Measurements from ENCODE around the gene POU6F2. TPM values are rescaled to one million over a fixed set of nuclear protein-coding genes. Genes with fewer than 3 reads are reported as not detected.

Gene POU6F2
- total RNA-seq, 1 donor from 2014 or later = 0.44 TPM

GRCh38 chr7:39260279-39260844, 282.7 kb downstream of the POU6F2 start:
- Histone ChIP-seq H3K9me3 (replicated peaks) (no peaks in the 10 kb centered on the region), H3K27me3 (ENCODE audit: low read depth) (no peaks in the 10 kb centered on the region), H3K4me3 (no peak overlapping the region), H3K27ac (replicated peaks) (no peak overlapping the region), H3K36me3 (no peaks in the 10 kb centered on the region), H3K4me1 (no peaks in the 10 kb centered on the region)
- DNase-seq = no peak
- no peak for TF ChIP-seq CTCF (IDR thresholded peaks at IDR 0.05; ENCODE audit: borderline replicate concordance)
- intact Hi-C loops (cut with micrococcal nuclease) = no loop called here

GRCh38 chr7:39261771-39262170, 284.1 kb downstream of the POU6F2 start:
- DNase-seq = no peak
- H3K4me3 ChIP-seq = no peak overlapping the region
- H3K4me1 ChIP-seq = no peaks in the 10 kb centered on the region
- H3K9me3 ChIP-seq (replicated peaks) = no peaks in the 10 kb centered on the region
- H3K27me3 ChIP-seq (ENCODE audit: low read depth) = no peaks in the 10 kb centered on the region
- TF ChIP-seq CTCF (IDR thresholded peaks at IDR 0.05; ENCODE audit: borderline replicate concordance) = no peak
- H3K27ac ChIP-seq (replicated peaks) = no peak overlapping the region
- intact Hi-C loops (cut with micrococcal nuclease) = no loop called here
- no peaks in the 10 kb centered on the region for H3K36me3 ChIP-seq

GRCh38 chr7:39265641-39266591, 288.2 kb downstream of the POU6F2 start:
- Histone ChIP-seq H3K9me3 (replicated peaks) (no peaks in the 10 kb centered on the region), H3K36me3 (no peaks in the 10 kb centered on the region), H3K27me3 (ENCODE audit: low read depth) (peaks cover 24% of the 10 kb centered on the region), H3K4me1 (no peaks in the 10 kb centered on the region), H3K27ac (replicated peaks) (no peak overlapping the region), H3K4me3 (no peak overlapping the region)
- intact Hi-C loops (cut with micrococcal nuclease) = no loop called here
- TF ChIP-seq CTCF (IDR thresholded peaks at IDR 0.05; ENCODE audit: borderline replicate concordance) = no peak
- no peak for DNase-seq

GRCh38 chr7:39269034-39269433, 291.3 kb downstream of the POU6F2 start:
- H3K27me3 ChIP-seq (ENCODE audit: low read depth) = peaks cover 27% of the 10 kb centered on the region
- no peak for DNase-seq
- no peaks in the 10 kb centered on the region for H3K36me3 ChIP-seq
- H3K27ac ChIP-seq (replicated peaks) = no peak overlapping the region
- H3K4me3 ChIP-seq = no peak overlapping the region
- no peak for TF ChIP-seq CTCF (IDR thresholded peaks at IDR 0.05; ENCODE audit: borderline replicate concordance)
- intact Hi-C loops (cut with micrococcal nuclease) = no loop called here
- no peaks in the 10 kb centered on the region for H3K9me3 ChIP-seq (replicated peaks)
- no peaks in the 10 kb centered on the region for H3K4me1 ChIP-seq

- H3K27ac ChIP-seq (replicated peaks) = no peak overlapping the region
- H3K4me1 ChIP-seq = no peaks in the 10 kb centered on the region
- DNase-seq = no peak
- H3K27me3 ChIP-seq (ENCODE audit: low read depth) = peaks cover 27% of the 10 kb centered on the region
- intact Hi-C loops (cut with micrococcal nuclease) = no loop called here
- no peak for TF ChIP-seq CTCF (IDR thresholded peaks at IDR 0.05; ENCODE audit: borderline replicate concordance)
- no peak overlapping the region for H3K4me3 ChIP-seq
- H3K36me3 ChIP-seq = no peaks in the 10 kb centered on the region
- H3K9me3 ChIP-seq (replicated peaks) = no peaks in the 10 kb centered on the region
Measured at GRCh38 chr7:39270018-39270417, 292.3 kb downstream of the POU6F2 start.
